Measurements from ENCODE around the gene GHDC. TPM values are rescaled to one million over a fixed set of nuclear protein-coding genes. Genes with fewer than 3 reads are reported as not detected.

Gene GHDC
- total RNA-seq, 4 donors from 2014 or later, result 20.3 to 31.3 (median 22.0) TPM

- no peaks in the 10 kb centered on the region for H3K27me3 ChIP-seq
- intact Hi-C loops (cut with DNase I), result no loop called here
- peaks cover 17 to 36% (median 25%) of the 10 kb centered on the region in 4 donors for H3K4me1 ChIP-seq
- no peak overlapping the region for H3K27ac ChIP-seq (replicated peaks in 1 of 4)
- TF ChIP-seq EP300 (IDR thresholded peaks at IDR 0.05) (no peak), POLR2A (IDR thresholded peaks at IDR 0.05; ENCODE audit: low read depth) (no peak), POLR2AphosphoS5 (IDR thresholded peaks at IDR 0.05) (no peak)
- TF ChIP-seq, protein P1, sequence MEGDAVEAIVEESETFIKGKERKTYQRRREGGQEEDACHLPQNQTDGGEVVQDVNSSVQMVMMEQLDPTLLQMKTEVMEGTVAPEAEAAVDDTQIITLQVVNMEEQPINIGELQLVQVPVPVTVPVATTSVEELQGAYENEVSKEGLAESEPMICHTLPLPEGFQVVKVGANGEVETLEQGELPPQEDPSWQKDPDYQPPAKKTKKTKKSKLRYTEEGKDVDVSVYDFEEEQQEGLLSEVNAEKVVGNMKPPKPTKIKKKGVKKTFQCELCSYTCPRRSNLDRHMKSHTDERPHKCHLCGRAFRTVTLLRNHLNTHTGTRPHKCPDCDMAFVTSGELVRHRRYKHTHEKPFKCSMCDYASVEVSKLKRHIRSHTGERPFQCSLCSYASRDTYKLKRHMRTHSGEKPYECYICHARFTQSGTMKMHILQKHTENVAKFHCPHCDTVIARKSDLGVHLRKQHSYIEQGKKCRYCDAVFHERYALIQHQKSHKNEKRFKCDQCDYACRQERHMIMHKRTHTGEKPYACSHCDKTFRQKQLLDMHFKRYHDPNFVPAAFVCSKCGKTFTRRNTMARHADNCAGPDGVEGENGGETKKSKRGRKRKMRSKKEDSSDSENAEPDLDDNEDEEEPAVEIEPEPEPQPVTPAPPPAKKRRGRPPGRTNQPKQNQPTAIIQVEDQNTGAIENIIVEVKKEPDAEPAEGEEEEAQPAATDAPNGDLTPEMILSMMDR (IDR thresholded peaks at IDR 0.05), result no peak
- WGBS, result 95% methylated on average over 7 of the region's 7 CpGs
- no peak for DNase-seq (ENCODE audit: extremely low spot score)
- no peaks in the 10 kb centered on the region for H3K9me3 ChIP-seq
- no peak overlapping the region for H3K4me3 ChIP-seq
- H3K36me3 ChIP-seq, result no peaks in the 10 kb centered on the region
Measured at GRCh38 chr17:42236760-42237159, 42.5 kb upstream of the GHDC start.

- intact Hi-C loops (cut with DNase I), result no loop called here
- 20% methylated on average over 2 of the region's 2 CpGs for WGBS
- TF ChIP-seq EP300 (IDR thresholded peaks at IDR 0.05) (no peak), POLR2A (IDR thresholded peaks at IDR 0.05; ENCODE audit: low read depth) (no peak), POLR2AphosphoS5 (IDR thresholded peaks at IDR 0.05) (no peak)
- TF ChIP-seq, protein P1 (IDR thresholded peaks at IDR 0.05), result no peak
- H3K36me3 ChIP-seq, result peaks cover 0 to 5% (median 3%) of the 10 kb centered on the region in 4 donors
- H3K4me1 ChIP-seq, result peaks cover 15 to 23% (median 19%) of the 10 kb centered on the region in 4 donors
- no peak for DNase-seq (ENCODE audit: extremely low spot score)
- H3K27me3 ChIP-seq, result no peaks in the 10 kb centered on the region
- no peaks in the 10 kb centered on the region for H3K9me3 ChIP-seq
- H3K27ac ChIP-seq (replicated peaks in 1 of 4), result no peak overlapping the region
- H3K4me3 ChIP-seq, result no peak overlapping the region
Measured at GRCh38 chr17:42233994-42234393, 39.7 kb upstream of the GHDC start.

- H3K4me3 ChIP-seq, result no peak overlapping the region
- no peak overlapping the region for H3K27ac ChIP-seq (replicated peaks in 1 of 4)
- peaks cover 15 to 31% (median 26%) of the 10 kb centered on the region in 4 donors for H3K4me1 ChIP-seq
- no peaks in the 10 kb centered on the region for H3K27me3 ChIP-seq
- no peaks in the 10 kb centered on the region for H3K9me3 ChIP-seq
- WGBS, result 98% methylated on average over 5 of the region's 5 CpGs
- peaks cover 0 to 12% (median 6%) of the 10 kb centered on the region in 4 donors for H3K36me3 ChIP-seq
- DNase-seq (ENCODE audit: extremely low spot score), result no peak
- no peak for TF ChIP-seq POLR2A (IDR thresholded peaks at IDR 0.05; ENCODE audit: low read depth)
- TF ChIP-seq, protein P1 (IDR thresholded peaks at IDR 0.05), result no peak
- TF ChIP-seq EP300 (IDR thresholded peaks at IDR 0.05), result no peak
- no peak for TF ChIP-seq POLR2AphosphoS5 (IDR thresholded peaks at IDR 0.05)
- intact Hi-C loops (cut with DNase I), result no loop called here
Measured at GRCh38 chr17:42233156-42233555, 38.9 kb upstream of the GHDC start.

GRCh38 chr17:42230225-42230624 is 35.9 kb upstream of the GHDC start:
- 84% methylated on average over 5 of the region's 5 CpGs for WGBS
- DNase-seq (ENCODE audit: extremely low spot score), result no peak
- intact Hi-C loops (cut with DNase I), result no loop called here
- H3K27me3 ChIP-seq, result no peaks in the 10 kb centered on the region
- peaks cover 28 to 41% (median 37%) of the 10 kb centered on the region in 4 donors for H3K4me1 ChIP-seq
- H3K36me3 ChIP-seq, result peaks cover 0 to 33% (median 11%) of the 10 kb centered on the region in 4 donors
- no peaks in the 10 kb centered on the region for H3K9me3 ChIP-seq
- H3K4me3 ChIP-seq, result no peak overlapping the region
- no peak overlapping the region for H3K27ac ChIP-seq (replicated peaks in 1 of 4)
- TF ChIP-seq POLR2A (IDR thresholded peaks at IDR 0.05; ENCODE audit: low read depth), result no peak
- no peak for TF ChIP-seq EP300 (IDR thresholded peaks at IDR 0.05)
- TF ChIP-seq, protein P1 (IDR thresholded peaks at IDR 0.05), result no peak
- no peak for TF ChIP-seq POLR2AphosphoS5 (IDR thresholded peaks at IDR 0.05)

All from esophagus muscularis mucosa (tissue), 4 donors.